GM23338 (cell line): ENCODE measurements around the gene KIFC3.

Experiments used
- CREB1 ChIP-seq: fragments of 250-450 bp; sonication (Bioruptor Pico); IDR thresholded peaks from 2 replicates; pipeline ENCODE4 v1.5.0; 2020; ENCODE audit warnings: low read depth, mild to moderate bottlenecking, moderate library complexity
- EZH2 ChIP-seq: fragments of 200-600 bp; sonication (generic); IDR thresholded peaks from one replicate; pipeline ENCODE4 v1.8.0; 2017; ENCODE audit warnings: antibody characterized with exemption, mild to moderate bottlenecking, low read depth; ENCODE audit not compliant: unreplicated experiment
- EZH2phosphoT487 ChIP-seq: fragments of 200-600 bp; sonication (generic); IDR thresholded peaks from one replicate; pipeline ENCODE4 v1.8.1; 2018; ENCODE audit warnings: antibody characterized with exemption; ENCODE audit not compliant: unreplicated experiment
- JUNB ChIP-seq: IDR thresholded peaks from one replicate; pipeline ENCODE4 v1.6.1; 2016; ENCODE audit warnings: antibody characterized with exemption; ENCODE audit not compliant: unreplicated experiment
- NANOG ChIP-seq: IDR thresholded peaks from 2 replicates; pipeline ENCODE4 v1.6.1; 2016; ENCODE audit warnings: antibody characterized with exemption, borderline replicate concordance
- POLR2AphosphoS5 ChIP-seq: IDR thresholded peaks from 2 replicates; pipeline ENCODE4 v1.6.1; 2016; ENCODE audit warnings: antibody characterized with exemption, low read depth
- REST ChIP-seq: IDR thresholded peaks from one replicate; pipeline ENCODE4 v1.6.1; 2018; ENCODE audit warnings: antibody characterized with exemption; ENCODE audit not compliant: unreplicated experiment
- STAT1 ChIP-seq: IDR thresholded peaks from one replicate; pipeline ENCODE4 v1.6.1; 2016; ENCODE audit warnings: antibody characterized with exemption; ENCODE audit not compliant: unreplicated experiment
- ZNF114 ChIP-seq: fragments of 250-450 bp; sonication (Bioruptor Pico); IDR thresholded peaks from 2 replicates; pipeline ENCODE4 v1.5.0; 2020; ENCODE audit warnings: mild to moderate bottlenecking, moderate library complexity
- ZNF331 ChIP-seq: fragments of 250-450 bp; sonication (Bioruptor Pico); IDR thresholded peaks from 2 replicates; pipeline ENCODE4 v1.5.0; 2020; ENCODE audit warnings: low read depth, mild to moderate bottlenecking, moderate library complexity
- TF ChIP-seq, protein P1 (sequence below), 2 experiments: fragments of 200-600 bp in 1 of 2; sonication (generic) in 1 of 2; conservative IDR thresholded peaks; 2 replicates each; pipeline versions ENCODE4 v1.5.1 to v1.6.1; 2016 to 2017; ENCODE audit warnings: antibody characterized with exemption in 2 of 2, low read depth in 2 of 2, mild to moderate bottlenecking in 2 of 2, moderate library complexity in 1 of 2
- TF ChIP-seq, protein P2 (sequence below): IDR thresholded peaks from 2 replicates; pipeline ENCODE4 v1.6.1; 2016; ENCODE audit warnings: antibody characterized with exemption
- TF ChIP-seq, protein P3 (sequence below): fragments of 250-450 bp; sonication (Bioruptor Pico); IDR thresholded peaks from 2 replicates; pipeline ENCODE4 v1.5.0; 2020; ENCODE audit warnings: mild to moderate bottlenecking, moderate library complexity

DNA sequence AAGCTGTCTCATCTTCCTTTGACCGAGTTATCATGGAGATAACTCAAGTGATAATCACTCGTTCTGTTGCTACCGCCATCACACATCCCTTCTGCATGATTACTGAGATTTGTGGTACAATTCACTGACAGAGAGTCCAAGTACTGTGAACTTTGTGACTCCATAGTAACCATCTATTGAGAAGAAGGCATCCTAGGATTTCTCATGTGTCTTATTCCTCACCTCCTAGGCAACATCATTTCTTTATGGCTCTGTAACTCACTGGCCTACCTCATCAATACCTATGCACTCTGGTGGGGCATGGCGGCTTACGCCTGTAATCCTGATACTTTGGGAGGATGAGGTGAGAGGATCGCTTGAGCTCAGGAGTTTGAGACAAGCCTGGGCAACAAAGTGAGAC lies 88.2 kb downstream of the KIFC3 start:
- TF ChIP-seq EZH2 (no peak), REST (no peak), CREB1 (CRISPR knock-in tag) (no peak), EZH2phosphoT487 (no peak), POLR2AphosphoS5 (no peak), JUNB (no peak), NANOG (no peak), ZNF114 (CRISPR knock-in tag) (no peak), STAT1 (no peak), ZNF331 (CRISPR knock-in tag) (no peak)
- TF ChIP-seq, protein P1, sequence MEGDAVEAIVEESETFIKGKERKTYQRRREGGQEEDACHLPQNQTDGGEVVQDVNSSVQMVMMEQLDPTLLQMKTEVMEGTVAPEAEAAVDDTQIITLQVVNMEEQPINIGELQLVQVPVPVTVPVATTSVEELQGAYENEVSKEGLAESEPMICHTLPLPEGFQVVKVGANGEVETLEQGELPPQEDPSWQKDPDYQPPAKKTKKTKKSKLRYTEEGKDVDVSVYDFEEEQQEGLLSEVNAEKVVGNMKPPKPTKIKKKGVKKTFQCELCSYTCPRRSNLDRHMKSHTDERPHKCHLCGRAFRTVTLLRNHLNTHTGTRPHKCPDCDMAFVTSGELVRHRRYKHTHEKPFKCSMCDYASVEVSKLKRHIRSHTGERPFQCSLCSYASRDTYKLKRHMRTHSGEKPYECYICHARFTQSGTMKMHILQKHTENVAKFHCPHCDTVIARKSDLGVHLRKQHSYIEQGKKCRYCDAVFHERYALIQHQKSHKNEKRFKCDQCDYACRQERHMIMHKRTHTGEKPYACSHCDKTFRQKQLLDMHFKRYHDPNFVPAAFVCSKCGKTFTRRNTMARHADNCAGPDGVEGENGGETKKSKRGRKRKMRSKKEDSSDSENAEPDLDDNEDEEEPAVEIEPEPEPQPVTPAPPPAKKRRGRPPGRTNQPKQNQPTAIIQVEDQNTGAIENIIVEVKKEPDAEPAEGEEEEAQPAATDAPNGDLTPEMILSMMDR (conservative IDR thresholded peaks at IDR 0.05; ENCODE audit: low read depth in 2 of 2): no peak
- TF ChIP-seq, protein P2, sequence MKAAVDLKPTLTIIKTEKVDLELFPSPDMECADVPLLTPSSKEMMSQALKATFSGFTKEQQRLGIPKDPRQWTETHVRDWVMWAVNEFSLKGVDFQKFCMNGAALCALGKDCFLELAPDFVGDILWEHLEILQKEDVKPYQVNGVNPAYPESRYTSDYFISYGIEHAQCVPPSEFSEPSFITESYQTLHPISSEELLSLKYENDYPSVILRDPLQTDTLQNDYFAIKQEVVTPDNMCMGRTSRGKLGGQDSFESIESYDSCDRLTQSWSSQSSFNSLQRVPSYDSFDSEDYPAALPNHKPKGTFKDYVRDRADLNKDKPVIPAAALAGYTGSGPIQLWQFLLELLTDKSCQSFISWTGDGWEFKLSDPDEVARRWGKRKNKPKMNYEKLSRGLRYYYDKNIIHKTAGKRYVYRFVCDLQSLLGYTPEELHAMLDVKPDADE: no peak
- TF ChIP-seq, protein P3, sequence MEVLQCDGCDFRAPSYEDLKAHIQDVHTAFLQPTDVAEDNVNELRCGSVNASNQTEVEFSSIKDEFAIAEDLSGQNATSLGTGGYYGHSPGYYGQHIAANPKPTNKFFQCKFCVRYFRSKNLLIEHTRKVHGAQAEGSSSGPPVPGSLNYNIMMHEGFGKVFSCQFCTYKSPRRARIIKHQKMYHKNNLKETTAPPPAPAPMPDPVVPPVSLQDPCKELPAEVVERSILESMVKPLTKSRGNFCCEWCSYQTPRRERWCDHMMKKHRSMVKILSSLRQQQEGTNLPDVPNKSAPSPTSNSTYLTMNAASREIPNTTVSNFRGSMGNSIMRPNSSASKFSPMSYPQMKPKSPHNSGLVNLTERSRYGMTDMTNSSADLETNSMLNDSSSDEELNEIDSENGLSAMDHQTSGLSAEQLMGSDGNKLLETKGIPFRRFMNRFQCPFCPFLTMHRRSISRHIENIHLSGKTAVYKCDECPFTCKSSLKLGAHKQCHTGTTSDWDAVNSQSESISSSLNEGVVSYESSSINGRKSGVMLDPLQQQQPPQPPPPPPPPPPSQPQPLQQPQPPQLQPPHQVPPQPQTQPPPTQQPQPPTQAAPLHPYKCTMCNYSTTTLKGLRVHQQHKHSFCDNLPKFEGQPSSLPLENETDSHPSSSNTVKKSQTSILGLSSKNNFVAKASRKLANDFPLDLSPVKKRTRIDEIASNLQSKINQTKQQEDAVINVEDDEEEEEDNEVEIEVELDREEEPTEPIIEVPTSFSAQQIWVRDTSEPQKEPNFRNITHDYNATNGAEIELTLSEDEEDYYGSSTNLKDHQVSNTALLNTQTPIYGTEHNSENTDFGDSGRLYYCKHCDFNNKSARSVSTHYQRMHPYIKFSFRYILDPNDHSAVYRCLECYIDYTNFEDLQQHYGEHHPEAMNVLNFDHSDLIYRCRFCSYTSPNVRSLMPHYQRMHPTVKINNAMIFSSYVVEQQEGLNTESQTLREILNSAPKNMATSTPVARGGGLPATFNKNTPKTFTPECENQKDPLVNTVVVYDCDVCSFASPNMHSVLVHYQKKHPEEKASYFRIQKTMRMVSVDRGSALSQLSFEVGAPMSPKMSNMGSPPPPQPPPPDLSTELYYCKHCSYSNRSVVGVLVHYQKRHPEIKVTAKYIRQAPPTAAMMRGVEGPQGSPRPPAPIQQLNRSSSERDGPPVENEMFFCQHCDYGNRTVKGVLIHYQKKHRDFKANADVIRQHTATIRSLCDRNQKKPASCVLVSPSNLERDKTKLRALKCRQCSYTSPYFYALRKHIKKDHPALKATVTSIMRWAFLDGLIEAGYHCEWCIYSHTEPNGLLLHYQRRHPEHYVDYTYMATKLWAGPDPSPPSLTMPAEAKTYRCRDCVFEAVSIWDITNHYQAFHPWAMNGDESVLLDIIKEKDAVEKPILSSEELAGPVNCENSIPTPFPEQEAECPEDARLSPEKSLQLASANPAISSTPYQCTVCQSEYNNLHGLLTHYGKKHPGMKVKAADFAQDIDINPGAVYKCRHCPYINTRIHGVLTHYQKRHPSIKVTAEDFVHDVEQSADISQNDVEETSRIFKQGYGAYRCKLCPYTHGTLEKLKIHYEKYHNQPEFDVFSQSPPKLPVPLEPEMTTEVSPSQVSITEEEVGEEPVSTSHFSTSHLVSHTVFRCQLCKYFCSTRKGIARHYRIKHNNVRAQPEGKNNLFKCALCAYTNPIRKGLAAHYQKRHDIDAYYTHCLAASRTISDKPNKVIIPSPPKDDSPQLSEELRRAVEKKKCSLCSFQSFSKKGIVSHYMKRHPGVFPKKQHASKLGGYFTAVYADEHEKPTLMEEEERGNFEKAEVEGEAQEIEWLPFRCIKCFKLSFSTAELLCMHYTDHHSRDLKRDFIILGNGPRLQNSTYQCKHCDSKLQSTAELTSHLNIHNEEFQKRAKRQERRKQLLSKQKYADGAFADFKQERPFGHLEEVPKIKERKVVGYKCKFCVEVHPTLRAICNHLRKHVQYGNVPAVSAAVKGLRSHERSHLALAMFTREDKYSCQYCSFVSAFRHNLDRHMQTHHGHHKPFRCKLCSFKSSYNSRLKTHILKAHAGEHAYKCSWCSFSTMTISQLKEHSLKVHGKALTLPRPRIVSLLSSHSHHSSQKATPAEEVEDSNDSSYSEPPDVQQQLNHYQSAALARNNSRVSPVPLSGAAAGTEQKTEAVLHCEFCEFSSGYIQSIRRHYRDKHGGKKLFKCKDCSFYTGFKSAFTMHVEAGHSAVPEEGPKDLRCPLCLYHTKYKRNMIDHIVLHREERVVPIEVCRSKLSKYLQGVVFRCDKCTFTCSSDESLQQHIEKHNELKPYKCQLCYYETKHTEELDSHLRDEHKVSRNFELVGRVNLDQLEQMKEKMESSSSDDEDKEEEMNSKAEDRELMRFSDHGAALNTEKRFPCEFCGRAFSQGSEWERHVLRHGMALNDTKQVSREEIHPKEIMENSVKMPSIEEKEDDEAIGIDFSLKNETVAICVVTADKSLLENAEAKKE (CRISPR knock-in tag): no peak
